GM18499 (cell line): ENCODE results near the gene CIT.
"Not testable (repeated sequence)": the region's sequence is repeated elsewhere in the genome, so short reads cannot be mapped to it uniquely, and the experiment has no call there.

Source experiments
- ATAC-seq: cut with Tn5 transposase; IDR thresholded peaks from one replicate; pipeline ENCODE4 v1.9.1; 2021; ENCODE audit warnings: moderate number of reproducible peaks; ENCODE audit not compliant: insufficient read depth, unreplicated experiment

CIT gene

GRCh38 chr12:119876761-119877638 is at the start of gene CIT:
TSS of gene CIT (minus strand) at chr12:119877320. CDS start at chr12:119876168, 1,152 bp downstream.
- ATAC-seq, result peak; percentile 91

- ATAC-seq, result no peak
Observed at GRCh38 chr12:119925269-119925668, 48.1 kb upstream of the CIT start.

- no peak for ATAC-seq
Observed at GRCh38 chr12:119920064-119920463, 42.9 kb upstream of the CIT start.

- no peak for ATAC-seq
Observed at GRCh38 chr12:119915894-119916510, 38.9 kb upstream of the CIT start.

- ATAC-seq, result no peak
Observed at GRCh38 chr12:119914666-119915065, 37.5 kb upstream of the CIT start.

GRCh38 chr12:119913536-119914330 is 36.6 kb upstream of the CIT start:
- no peak for ATAC-seq

- ATAC-seq, result no peak
Observed at GRCh38 chr12:119911182-119911581, 34.1 kb upstream of the CIT start.

- no peak for ATAC-seq
Observed at GRCh38 chr12:119910586-119910985, 33.5 kb upstream of the CIT start.

- ATAC-seq, result no peak
Observed at GRCh38 chr12:119902084-119902509, 25.0 kb upstream of the CIT start.

- no peak for ATAC-seq
Observed at GRCh38 chr12:119901670-119902069, 24.6 kb upstream of the CIT start.

GRCh38 chr12:119894916-119895315 is 17.8 kb upstream of the CIT start:
- no peak for ATAC-seq

GRCh38 chr12:119892611-119893010 is 15.5 kb upstream of the CIT start:
- ATAC-seq, result not testable (repeated sequence)

- ATAC-seq, result no peak
Observed at GRCh38 chr12:119885549-119885948, 8.4 kb upstream of the CIT start.

GRCh38 chr12:119883791-119884190 is 6.7 kb upstream of the CIT start:
- not testable (repeated sequence) for ATAC-seq

GRCh38 chr12:119883237-119883636 is 6.1 kb upstream of the CIT start:
- ATAC-seq, result no peak

- no peak for ATAC-seq
Observed at GRCh38 chr12:119877639-119877948, 474 bp upstream of the CIT start.

GRCh38 chr12:119870457-119870856 is 6.7 kb downstream of the CIT start:
- no peak for ATAC-seq

- no peak for ATAC-seq
Observed at GRCh38 chr12:119869720-119870119, 7.4 kb downstream of the CIT start.

GRCh38 chr12:119868992-119869391 is 8.1 kb downstream of the CIT start:
- ATAC-seq, result no peak

- ATAC-seq, result no peak
Observed at GRCh38 chr12:119864591-119864990, 12.5 kb downstream of the CIT start.

GRCh38 chr12:119859241-119859640 is 17.9 kb downstream of the CIT start:
- ATAC-seq, result no peak
